Effector memory CD4-positive, alpha-beta T cell (primary cell): ENCODE data around the gene PPTC7.
"Not testable (repeated sequence)": the region's sequence is repeated elsewhere in the genome, so short reads cannot be mapped to it uniquely, and the experiment has no call there.

Source experiments
- DNase-seq, 3 donors: peaks; one replicate each; pipeline ENCODE4 v3.0.0-alpha.2; 2020
- H3K27ac ChIP-seq: 2 replicates; pipeline ENCODE4 v1.7.0; 2013; ENCODE audit warnings: mild to moderate bottlenecking, low read length, moderate library complexity; ENCODE audit not compliant: insufficient read depth, poor library complexity, severe bottlenecking
- H3K27me3 ChIP-seq: replicated peaks from 2 replicates; pipeline ENCODE4 v1.7.0; 2013; ENCODE audit warnings: mild to moderate bottlenecking, low read length; ENCODE audit not compliant: insufficient read depth, control insufficient read depth, poor library complexity, severe bottlenecking
- H3K36me3 ChIP-seq: 2 replicates; pipeline ENCODE4 v1.7.0; 2013; ENCODE audit warnings: mild to moderate bottlenecking, low read length, moderate library complexity; ENCODE audit not compliant: control insufficient read depth, insufficient read depth
- H3K4me1 ChIP-seq: 2 replicates; pipeline ENCODE4 v1.7.0; 2013; ENCODE audit warnings: low read length, mild to moderate bottlenecking; ENCODE audit not compliant: control insufficient read depth, insufficient read depth, poor library complexity, severe bottlenecking
- H3K4me3 ChIP-seq: 2 replicates; pipeline ENCODE4 v1.7.0; 2013; ENCODE audit warnings: low read length, low read depth, mild to moderate bottlenecking; ENCODE audit not compliant: insufficient read depth, poor library complexity, severe bottlenecking
- H3K9me3 ChIP-seq: 2 replicates; pipeline ENCODE4 v1.7.0; 2013; ENCODE audit warnings: mild to moderate bottlenecking, low read length, moderate library complexity; ENCODE audit not compliant: control insufficient read depth

PPTC7 gene

DNA sequence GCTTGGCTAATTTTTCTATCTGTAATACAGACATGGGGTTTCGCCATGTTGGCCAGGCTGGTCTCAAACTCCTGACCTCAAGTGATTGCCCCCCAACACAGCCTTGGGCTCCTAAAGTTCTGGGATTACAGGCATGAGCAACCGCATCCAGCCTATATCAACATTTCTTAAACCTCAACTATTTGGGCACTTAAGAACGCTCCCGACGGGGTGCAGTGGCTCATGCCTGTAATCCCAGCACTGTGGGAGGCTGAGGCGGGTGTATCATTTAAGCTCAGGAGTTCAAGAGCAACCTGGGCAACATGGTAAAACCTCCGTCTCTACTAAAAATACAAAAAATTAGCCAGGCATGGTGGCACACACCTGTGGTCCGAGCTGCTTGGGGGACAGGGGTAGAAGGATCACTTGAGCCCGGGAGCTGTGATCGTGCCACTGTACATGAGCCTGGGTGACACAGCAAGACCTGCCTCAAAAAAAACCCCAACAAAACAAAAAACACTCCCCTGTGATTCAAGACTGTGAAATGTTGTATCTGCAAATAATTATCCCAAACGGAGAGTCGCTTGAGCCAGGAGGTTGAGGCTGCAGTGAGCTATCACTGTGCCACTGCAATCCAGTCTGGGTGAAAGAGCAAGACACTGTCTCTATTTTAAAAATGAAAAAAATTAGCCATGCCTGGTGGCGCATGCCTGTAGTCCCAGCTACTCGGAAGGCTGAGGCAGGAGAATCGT lies 21.5 kb downstream of the PPTC7 start:
- H3K4me1 ChIP-seq: peaks cover 7% of the 10 kb centered on the region
- H3K36me3 ChIP-seq: no peaks in the 10 kb centered on the region
- no peaks in the 10 kb centered on the region for H3K9me3 ChIP-seq
- H3K4me3 ChIP-seq: no peak overlapping the region
- DNase-seq: no peak
- peak overlapping the region; percentile 49 for H3K27ac ChIP-seq
- H3K27me3 ChIP-seq: no peaks in the 10 kb centered on the region

DNA sequence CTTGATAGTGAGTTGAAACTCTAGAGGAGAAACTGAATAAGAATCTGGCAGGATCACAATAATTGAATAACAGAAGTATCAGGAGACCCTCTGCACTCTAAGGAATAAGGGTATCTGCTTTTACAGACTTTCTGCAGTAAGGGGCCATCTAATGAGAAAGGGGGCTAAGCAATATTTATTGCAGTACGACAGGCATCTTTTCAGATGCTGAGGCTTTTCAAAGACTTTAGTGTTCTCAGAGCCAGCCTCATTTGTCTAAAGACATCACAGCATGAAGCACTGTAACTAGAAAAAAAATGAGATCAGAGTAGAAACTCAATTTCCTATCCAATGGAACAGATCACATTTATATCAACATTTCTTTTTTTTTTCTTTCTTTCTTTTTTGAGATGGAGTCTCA lies 22.2 kb downstream of the PPTC7 start:
- Histone ChIP-seq H3K4me3 (no peak overlapping the region), H3K4me1 (peaks cover 5% of the 10 kb centered on the region), H3K27me3 (no peaks in the 10 kb centered on the region), H3K36me3 (no peaks in the 10 kb centered on the region), H3K27ac (no peak overlapping the region), H3K9me3 (no peaks in the 10 kb centered on the region)
- DNase-seq: no peak

DNA sequence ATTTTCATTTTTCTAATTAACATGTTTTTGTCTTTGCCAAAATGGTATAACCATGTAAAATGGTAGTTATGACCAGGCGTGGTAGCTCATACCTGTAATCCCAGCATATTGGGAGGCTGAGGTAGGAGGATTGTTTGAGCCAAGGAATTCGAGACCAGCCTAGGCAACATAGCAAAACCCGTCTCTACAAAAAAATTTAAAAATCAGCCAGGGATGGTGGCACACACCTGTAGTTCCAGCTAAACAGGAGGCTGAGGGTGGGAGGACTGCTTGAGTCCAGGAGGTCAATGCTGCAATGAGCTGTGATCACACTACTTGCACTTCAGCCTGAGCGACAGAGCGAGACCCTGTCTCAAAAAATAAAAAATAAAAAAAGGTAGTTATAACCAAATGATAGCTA lies 23.1 kb downstream of the PPTC7 start:
- Histone ChIP-seq H3K4me3 (no peak overlapping the region), H3K36me3 (no peaks in the 10 kb centered on the region), H3K27ac (no peak overlapping the region), H3K4me1 (peaks cover 5% of the 10 kb centered on the region), H3K27me3 (no peaks in the 10 kb centered on the region), H3K9me3 (no peaks in the 10 kb centered on the region)
- DNase-seq: no peak

DNA sequence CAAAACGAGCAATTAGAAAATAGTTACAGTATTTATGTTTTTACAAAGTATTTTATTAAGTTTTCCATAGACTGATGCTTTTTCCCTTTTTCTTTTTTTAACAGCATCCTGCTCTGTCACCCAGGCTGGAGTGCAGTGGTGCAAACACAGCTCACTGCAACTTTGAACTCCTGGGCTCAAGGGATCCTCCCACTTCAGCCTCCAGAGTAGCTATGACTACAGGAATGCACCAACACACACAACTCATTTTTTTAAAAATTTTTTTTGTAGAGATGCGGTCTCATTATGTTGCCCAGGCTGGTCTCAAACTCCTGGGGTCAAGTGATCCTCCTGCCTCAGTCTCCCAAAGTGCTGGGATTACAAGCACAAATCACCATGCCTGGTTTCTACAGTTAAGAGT lies 24.2 kb downstream of the PPTC7 start:
- H3K4me1 ChIP-seq, H3K27ac ChIP-seq, H3K4me3 ChIP-seq, H3K9me3 ChIP-seq, H3K36me3 ChIP-seq, DNase-seq, H3K27me3 ChIP-seq: not testable (repeated sequence)

DNA sequence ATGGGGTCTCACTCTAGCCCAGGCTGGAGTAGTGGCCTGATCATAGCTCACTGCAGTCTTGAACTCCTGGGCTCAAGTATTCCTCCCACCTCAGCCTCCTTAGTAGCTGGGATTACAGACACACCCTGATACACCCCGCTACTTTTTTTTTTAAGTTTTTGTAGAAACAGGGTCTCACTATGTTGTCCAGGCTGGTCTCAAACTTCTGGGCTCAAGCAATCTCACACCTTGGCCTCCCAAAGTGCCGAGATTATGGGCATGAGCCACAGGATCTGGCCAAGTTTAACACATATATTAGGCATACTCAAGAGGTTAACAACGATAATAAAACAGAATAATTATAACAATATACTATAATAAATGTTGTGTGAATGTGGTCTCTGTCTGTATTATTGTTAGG lies 25.8 kb downstream of the PPTC7 start:
- Histone ChIP-seq H3K9me3 (no peaks in the 10 kb centered on the region), H3K36me3 (no peaks in the 10 kb centered on the region), H3K4me3 (no peak overlapping the region), H3K27me3 (no peaks in the 10 kb centered on the region), H3K27ac (no peak overlapping the region), H3K4me1 (peaks cover 5% of the 10 kb centered on the region)
- no peak for DNase-seq

DNA sequence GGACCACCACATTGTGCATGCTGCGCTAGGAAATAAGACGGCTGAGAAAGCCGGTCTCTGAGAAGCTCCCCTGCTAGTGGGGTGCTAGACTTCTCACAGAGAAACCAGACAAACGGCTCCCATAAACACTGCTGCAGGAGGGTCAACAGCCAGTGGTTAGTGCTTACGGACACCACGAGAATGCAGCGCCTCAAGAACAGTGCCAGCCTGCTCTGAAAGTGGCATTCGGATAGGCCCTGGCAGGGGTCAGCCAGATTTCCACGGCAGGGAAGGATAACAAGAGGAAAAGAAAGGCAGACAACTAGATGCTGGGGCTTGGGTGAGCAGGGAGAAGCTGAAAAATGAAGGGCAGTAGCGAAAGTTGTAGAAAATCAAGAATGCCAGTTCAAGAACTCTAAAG lies 26.4 kb downstream of the PPTC7 start:
- Histone ChIP-seq H3K9me3 (no peaks in the 10 kb centered on the region), H3K27ac (no peak overlapping the region), H3K36me3 (peaks cover 2% of the 10 kb centered on the region), H3K4me3 (no peak overlapping the region), H3K4me1 (peaks cover 5% of the 10 kb centered on the region), H3K27me3 (no peaks in the 10 kb centered on the region)
- DNase-seq: no peak

DNA sequence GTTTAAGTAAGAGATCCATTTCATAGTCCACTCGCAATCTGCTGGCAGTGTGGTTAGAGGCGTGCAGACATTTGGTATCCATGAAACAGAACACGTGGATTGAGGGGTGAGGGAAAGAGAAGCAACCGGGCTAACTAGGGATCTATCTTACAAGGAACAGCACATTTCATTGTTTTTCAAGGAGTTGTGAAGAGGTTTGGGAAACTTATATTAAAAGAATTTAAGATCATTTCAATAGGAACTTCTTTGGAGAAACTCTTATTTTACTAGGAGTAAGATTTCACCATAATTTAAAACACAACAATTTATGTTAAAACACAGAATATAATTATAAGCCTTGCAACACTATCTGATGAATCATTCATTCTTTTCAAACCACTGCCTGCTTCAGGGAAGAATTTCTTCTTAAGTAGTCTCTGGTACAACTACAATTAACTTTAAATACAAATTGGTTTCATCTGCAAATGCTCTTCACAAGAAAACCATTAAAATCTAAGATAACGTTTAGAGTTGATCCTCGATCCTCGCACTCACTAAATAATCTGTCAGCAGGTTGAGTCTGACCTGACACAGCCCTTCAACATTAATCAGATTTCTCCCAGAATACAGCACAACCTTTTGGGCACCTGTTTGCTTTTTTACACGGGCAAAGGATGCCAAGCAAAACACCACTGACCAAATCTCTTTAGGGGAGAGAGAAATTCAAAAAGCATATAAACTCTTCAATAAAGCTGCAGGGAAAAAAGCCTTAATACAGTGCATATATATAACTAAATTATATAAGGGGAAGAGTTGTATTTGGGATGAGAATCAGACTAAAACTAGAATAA lies 27.3 kb downstream of the PPTC7 start:
- DNase-seq: no peak
- Histone ChIP-seq H3K4me1 (peaks cover 5% of the 10 kb centered on the region), H3K4me3 (no peak overlapping the region), H3K9me3 (no peaks in the 10 kb centered on the region), H3K36me3 (peaks cover 11% of the 10 kb centered on the region), H3K27me3 (no peaks in the 10 kb centered on the region), H3K27ac (no peak overlapping the region)

DNA sequence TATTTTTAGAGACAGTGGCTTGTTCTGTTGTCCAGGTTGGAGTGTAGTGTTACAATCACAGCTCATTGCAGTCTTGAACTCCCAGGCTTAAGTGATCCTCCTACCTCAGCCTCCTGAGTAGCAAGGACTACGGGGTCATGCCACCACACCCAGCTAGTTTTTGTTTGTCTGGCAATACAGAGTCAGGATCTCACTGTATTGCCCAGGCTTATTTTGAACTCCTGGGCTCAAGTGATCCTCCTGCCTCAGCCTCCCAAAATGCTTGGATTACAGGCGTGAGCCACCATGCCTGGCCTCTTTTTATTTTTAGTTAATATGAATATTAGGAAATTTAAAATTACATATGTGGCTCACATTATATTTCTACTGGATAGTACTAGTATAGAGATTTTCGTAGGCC lies 28.9 kb downstream of the PPTC7 start:
- Histone ChIP-seq H3K4me1 (peaks cover 5% of the 10 kb centered on the region), H3K4me3 (no peak overlapping the region), H3K9me3 (no peaks in the 10 kb centered on the region), H3K27me3 (no peaks in the 10 kb centered on the region), H3K27ac (no peak overlapping the region), H3K36me3 (peaks cover 16% of the 10 kb centered on the region)
- DNase-seq: no peak

DNA sequence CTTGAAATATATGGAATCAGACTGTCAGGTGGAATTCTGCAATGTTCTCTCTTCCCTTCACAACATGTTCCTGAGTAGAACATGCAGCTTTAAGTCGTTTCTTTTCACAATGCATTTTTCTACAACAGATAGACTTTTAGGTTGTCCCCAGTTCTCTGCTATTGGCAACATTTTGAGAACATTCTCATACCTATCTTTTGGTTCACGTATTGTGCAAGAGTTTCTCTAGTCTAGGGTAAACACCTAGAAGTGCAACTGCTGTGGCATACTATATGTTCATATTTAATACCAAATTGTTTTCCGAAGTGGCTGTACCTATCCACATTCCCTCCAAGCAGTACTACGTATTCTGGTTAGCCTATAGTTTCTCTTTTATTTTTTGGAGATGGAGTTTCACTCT lies 32.1 kb downstream of the PPTC7 start:
- no peak for DNase-seq
- Histone ChIP-seq H3K27ac (no peak overlapping the region), H3K36me3 (peaks cover 16% of the 10 kb centered on the region), H3K4me1 (no peaks in the 10 kb centered on the region), H3K4me3 (no peak overlapping the region), H3K27me3 (no peaks in the 10 kb centered on the region), H3K9me3 (no peaks in the 10 kb centered on the region)

DNA sequence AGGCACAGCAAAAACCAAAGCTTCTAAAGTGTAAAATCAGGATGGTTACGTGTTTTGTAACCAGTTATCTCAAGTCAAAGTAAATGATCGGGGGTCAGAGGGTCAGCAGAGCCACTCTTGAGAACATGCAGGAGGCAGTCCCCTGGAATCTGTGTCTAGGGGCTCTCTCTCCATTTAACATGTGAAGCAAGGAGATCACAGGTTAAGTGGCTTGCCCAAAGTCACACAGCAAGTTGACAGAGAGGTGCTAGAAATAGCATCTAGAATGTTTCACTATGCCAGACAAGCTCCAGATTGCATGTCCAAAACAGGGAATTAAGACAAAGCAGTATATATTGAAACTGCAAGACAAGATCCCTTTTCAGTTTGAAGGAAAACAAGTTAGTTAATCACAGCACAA lies 33.4 kb downstream of the PPTC7 start:
- Histone ChIP-seq H3K9me3 (no peaks in the 10 kb centered on the region), H3K4me1 (no peaks in the 10 kb centered on the region), H3K27ac (no peak overlapping the region), H3K27me3 (no peaks in the 10 kb centered on the region), H3K36me3 (peaks cover 16% of the 10 kb centered on the region), H3K4me3 (no peak overlapping the region)
- DNase-seq: no peak
